GM12864 (cell line): Measurements from ENCODE around the gene ATAD3A.
"Not testable (repeated sequence)": the region's sequence is repeated elsewhere in the genome, so short reads cannot be mapped to it uniquely, and the experiment has no call there.

Experiments used
- DNase-seq: peaks from one replicate; pipeline ENCODE4 v3.0.0-alpha.2; 2011; ENCODE audit warnings: low read depth
- H3K4me3 ChIP-seq: 2 replicates; pipeline ENCODE4 v1.5.1; 2011; ENCODE audit warnings: mild to moderate bottlenecking, low read depth, low read length, control low read depth
- TF ChIP-seq, protein P1 (sequence below): IDR thresholded peaks from 2 replicates; pipeline ENCODE4 v1.5.1; 2011; ENCODE audit warnings: low read depth, mild to moderate bottlenecking, moderate library complexity, low read length, control low read depth, inconsistent platforms; ENCODE audit errors: missing control alignments

The ATAD3A gene

DNA sequence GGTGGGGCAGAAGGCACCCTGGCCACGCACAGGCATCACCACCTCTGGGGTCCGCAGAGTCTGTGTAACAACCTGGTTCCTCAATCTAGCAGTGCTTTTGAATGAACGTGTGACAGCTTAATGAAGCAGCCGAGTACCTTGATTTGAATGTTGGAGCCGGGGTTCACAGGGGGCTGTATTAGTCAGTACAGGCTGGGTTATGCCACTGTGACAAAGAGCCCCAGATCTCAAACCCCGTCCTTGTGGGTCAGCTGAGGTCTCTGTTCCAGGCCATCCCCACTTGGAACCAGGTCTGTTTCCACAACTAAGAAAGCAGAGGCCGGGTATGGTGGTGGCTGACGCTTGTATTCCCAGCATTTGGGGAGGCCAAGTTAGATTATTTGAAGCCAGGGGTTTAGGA, 18.0 kb downstream of the ATAD3A start:
- no peak overlapping the region for H3K4me3 ChIP-seq
- TF ChIP-seq, protein P1, sequence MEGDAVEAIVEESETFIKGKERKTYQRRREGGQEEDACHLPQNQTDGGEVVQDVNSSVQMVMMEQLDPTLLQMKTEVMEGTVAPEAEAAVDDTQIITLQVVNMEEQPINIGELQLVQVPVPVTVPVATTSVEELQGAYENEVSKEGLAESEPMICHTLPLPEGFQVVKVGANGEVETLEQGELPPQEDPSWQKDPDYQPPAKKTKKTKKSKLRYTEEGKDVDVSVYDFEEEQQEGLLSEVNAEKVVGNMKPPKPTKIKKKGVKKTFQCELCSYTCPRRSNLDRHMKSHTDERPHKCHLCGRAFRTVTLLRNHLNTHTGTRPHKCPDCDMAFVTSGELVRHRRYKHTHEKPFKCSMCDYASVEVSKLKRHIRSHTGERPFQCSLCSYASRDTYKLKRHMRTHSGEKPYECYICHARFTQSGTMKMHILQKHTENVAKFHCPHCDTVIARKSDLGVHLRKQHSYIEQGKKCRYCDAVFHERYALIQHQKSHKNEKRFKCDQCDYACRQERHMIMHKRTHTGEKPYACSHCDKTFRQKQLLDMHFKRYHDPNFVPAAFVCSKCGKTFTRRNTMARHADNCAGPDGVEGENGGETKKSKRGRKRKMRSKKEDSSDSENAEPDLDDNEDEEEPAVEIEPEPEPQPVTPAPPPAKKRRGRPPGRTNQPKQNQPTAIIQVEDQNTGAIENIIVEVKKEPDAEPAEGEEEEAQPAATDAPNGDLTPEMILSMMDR: no peak
- DNase-seq: no peak

DNA sequence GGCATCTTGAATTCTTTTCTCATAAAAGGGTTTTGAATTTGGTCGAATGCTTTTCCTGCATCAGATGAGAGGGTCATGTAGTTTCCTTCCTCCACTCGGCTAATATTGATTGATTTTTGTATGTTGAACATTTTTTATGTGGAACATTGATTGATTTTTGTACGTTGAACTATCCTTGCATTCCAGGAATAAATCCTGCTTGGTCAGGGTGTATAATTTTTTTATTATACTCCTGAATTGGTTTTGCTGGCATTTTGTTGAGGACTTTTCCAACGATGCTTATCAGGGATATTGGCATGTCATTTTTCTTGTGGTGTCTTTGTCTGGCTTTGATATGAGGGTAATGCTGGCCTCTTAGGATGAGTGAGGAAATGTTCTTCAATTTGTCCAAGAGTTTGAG, 20.0 kb downstream of the ATAD3A start:
- no peak for DNase-seq
- no peak overlapping the region for H3K4me3 ChIP-seq
- TF ChIP-seq, protein P1: no peak

DNA sequence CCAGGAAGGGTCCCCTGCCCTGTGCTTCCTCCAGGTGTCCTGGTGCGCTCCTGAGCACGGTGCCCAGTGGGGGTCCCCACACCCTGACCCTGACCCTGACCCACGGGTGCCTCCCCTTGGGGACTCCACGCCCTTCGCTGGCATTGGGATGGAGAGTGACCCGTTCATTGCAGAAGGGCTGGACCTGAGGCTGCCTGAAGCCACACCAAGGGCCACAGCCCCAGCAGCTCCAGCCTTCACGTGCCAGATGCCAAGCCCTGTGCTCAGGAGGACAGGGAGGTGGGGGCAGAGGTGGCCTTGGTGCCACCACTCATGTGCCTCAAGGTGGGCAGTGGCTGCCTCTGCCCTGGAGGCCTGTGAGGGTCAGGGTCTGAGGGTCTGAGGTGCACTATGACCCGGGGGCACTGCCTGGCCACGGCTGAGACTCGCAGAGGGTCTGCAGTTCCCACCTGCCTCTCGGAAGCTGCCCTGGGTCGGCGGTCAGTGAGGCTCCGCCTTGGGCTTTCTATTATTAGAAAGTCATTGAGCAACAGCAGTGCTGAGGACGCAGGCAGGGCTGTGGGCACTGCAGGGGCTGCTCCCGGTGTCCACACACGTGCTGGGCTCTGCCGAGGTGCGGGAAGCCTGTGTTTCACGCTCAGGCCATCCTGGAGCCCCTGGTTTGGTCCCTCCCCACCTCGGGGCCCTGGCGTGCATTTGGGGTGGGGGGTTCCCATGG, 21.4 kb downstream of the ATAD3A start:
- DNase-seq: not testable (repeated sequence)

DNA sequence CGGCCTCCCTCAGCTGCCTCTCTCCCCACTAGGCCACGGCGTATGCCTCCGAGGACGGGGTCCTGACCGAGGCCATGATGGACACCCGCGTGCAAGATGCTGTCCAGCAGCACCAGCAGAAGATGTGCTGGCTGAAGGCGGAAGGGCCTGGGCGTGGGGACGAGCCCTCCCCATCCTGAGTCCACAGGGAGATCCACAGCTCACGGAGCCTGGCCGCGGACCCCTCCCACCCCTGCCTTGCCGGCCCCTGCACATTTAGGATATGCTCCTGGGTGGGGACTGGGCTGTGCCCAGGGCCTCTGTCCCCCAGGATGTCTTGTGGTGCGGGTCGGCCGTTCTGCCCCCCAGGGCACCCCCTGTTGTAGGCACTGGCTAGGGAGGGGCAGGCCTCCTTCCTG, 21.9 kb downstream of the ATAD3A start:
- not testable (repeated sequence) for H3K4me3 ChIP-seq, DNase-seq

More for the DNA sequence above, 21.4 kb downstream of the ATAD3A start:
- H3K4me3 ChIP-seq: not testable (repeated sequence)

DNA sequence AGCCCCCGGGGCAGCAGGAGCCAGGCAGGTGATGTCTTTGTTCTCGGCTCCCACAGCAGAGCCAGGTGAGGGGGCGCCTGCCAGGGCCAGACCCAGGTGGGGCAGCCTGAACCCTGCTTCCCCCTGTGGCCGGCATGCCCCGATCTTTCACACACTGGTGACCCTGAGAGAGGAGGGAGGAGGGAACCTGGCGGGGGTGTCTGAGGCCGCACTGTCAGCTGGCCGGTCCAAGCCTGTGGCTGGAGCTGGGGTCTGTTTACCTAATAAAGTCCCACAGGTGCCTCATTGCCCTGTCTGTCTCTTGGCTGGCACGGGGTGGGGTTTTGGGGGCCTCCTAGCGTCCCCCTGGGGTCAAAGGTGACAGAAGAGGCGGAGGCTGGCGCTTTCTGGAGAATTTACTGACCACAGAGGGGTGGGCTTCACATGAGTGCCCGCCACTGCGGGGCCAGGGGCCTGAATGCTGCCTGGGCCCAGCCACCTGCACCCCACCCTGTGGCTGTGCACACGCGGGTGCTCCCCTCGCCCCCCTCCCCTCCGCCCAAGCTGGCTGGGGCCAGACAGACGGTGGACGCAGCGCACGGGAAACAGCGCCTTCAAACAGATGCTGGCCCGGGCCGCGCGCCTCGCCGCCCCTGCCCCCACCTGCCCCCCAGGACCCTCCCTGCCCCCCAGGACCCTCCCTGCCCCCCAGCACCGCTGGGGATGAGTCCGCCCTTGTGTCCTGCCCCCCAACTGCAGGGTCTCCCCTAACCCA, 22.6 kb downstream of the ATAD3A start:
- TF ChIP-seq, protein P1: no peak
- no peak for DNase-seq
- no peak overlapping the region for H3K4me3 ChIP-seq

DNA sequence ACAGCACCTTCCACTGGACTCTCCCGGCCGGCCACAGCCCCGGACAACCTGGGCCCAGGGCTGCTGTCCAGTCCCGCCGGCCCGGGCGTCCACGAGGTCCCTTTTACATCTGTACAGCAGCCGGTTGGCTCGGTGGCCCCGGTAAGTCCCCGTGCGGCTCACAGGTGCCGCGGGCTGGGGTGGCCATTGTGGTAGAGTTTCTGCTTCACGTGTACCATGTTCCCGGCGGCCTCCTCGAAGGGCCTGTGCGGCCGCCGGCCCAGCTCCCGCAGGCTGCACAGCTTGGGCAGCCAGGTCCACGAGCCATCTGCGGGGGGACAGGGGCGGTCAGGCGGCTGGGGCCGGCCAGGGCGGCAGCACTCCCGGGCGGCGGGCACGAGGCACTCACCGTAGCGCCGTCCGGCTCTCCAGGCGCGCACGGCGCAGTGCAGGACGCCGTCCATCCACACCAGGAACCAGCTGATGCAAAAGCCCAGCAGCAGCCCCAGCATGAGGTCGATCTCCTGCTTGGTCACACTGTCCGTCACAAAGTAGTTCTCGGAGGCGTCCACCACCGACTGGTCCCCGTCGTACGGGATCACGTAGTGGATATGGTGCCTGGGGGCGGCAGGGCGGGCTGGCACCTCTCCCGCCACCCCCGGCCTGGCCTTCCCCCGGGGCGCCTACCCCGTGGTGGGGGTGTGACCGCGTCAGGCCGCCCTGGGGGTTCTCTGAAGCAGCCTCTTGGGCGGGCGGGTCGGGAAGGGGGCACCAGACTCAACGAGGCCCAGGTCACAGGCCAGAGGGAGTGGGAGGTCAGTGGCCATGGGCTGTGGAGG, 23.4 kb downstream of the ATAD3A start:
- TF ChIP-seq, protein P1: no peak
- no peak for DNase-seq
- no peak overlapping the region for H3K4me3 ChIP-seq

DNA sequence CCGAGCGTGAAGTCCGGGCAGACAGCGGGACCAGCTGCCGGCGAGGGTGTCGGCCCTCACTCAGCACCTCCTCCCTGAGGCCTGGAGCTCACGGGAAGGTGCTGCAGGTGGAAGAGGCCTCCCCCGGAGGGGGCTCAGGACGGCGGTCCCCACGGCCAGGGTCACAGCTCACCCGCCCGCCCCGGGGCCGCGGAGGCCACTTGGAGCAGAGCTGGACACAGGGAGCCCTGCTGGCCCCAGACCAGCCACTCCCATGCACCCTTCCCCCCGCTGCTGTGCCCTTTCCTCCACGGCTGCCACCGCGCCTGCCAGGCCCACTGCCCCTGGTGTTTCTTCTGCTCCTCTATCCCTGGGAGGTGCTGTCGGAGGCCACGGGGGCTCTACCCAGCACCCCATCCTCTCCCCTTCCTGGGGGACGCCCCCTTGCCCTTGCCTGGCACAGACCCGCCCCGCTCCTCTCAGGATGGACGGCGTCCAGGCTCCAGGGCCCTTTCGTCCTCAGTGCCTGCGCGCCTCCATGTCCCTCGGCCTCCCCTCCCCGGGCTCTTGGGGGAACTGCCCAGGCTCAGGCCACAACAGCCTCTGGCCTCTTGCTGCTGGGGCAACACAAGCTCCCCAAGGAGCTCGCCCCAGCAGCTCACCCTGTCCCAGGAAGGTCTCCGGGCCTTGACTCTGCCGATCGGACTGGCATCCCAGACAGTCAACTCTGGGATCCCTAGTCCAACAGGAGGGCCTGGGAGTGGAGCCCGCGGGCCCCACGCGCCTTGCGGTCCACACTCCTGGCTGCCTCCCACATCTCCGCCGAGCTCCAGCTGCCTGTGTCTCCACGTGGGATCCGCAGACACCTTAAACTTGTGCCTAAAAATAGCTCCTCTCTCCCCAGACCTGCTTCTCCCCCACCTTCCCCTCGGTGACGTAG, 24.3 kb downstream of the ATAD3A start:
- DNase-seq: no peak
- H3K4me3 ChIP-seq: no peak overlapping the region
- TF ChIP-seq, protein P1: no peak
